Measurements from ENCODE around the gene LRCH1.

LRCH1 gene

GRCh38 chr13:46629811-46630413 lies 76.9 kb downstream of the LRCH1 start:
- no peak for DNase-seq (ENCODE audit: low read depth)
- H3K4me3 ChIP-seq (ENCODE audit: low read depth, low read length) = no peak overlapping the region

DNA sequence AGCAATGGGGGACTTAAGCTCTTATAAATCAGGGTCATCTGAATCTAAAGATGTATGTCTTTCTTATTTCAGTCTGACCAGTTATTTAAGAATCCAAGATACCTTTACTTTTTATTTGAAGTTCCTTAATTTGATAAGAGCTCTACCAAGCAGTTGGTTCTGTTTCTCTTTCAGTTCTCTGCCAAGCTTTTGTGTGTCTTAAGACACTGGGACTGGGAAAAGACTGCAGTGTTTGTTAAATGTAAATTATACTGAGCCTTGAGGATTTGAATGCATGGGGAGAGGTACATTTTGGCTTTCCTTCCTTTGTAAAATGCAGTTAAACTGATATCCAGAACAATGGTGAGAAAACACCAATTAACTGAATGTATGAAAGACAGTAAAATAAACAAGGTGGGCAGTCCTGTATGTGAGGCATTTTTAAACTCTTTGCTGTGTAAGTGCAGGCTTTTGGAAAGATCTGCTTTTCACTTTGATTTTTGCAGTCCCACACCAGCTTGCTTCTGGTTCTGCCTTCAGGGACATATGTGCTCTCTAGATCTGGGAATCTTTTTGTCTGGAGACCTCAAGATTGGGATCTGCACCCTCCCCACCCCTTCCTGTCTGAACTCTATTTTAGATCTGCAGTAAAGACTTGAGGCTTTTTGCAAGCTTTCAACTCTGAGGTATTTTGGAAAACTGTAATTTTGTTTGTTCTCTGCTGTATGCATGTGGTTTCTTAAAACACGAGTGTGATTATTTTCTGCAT lies 77.6 kb downstream of the LRCH1 start:
- H3K4me3 ChIP-seq (ENCODE audit: low read depth, low read length) = no peak overlapping the region
- no peak for TF ChIP-seq CTCF (IDR thresholded peaks at IDR 0.05; ENCODE audit: control insufficient read depth, extremely low read depth, insufficient read depth)
- no peak for DNase-seq (ENCODE audit: low read depth)

More at GRCh38 chr13:46629811-46630413, 76.9 kb downstream of the LRCH1 start:
- no peak for TF ChIP-seq CTCF (IDR thresholded peaks at IDR 0.05; ENCODE audit: control insufficient read depth, extremely low read depth, insufficient read depth)

- no peak overlapping the region for H3K4me3 ChIP-seq (ENCODE audit: low read depth, low read length)
- TF ChIP-seq CTCF (IDR thresholded peaks at IDR 0.05; ENCODE audit: control insufficient read depth, extremely low read depth, insufficient read depth) = no peak
- no peak for DNase-seq (ENCODE audit: low read depth)
These were observed 78.2 kb downstream of the LRCH1 start for GRCh38 chr13:46631179-46631542.

- no peak overlapping the region for H3K4me3 ChIP-seq (ENCODE audit: low read depth, low read length)
- no peak for DNase-seq (ENCODE audit: low read depth)
- TF ChIP-seq CTCF (IDR thresholded peaks at IDR 0.05; ENCODE audit: control insufficient read depth, extremely low read depth, insufficient read depth) = no peak
These were observed 79.2 kb downstream of the LRCH1 start for GRCh38 chr13:46632176-46632575.

- DNase-seq (ENCODE audit: low read depth) = no peak
- H3K4me3 ChIP-seq (ENCODE audit: low read depth, low read length) = no peak overlapping the region
- TF ChIP-seq CTCF (IDR thresholded peaks at IDR 0.05; ENCODE audit: control insufficient read depth, extremely low read depth, insufficient read depth) = no peak
These were observed 80.4 kb downstream of the LRCH1 start for GRCh38 chr13:46633416-46633815.

DNA sequence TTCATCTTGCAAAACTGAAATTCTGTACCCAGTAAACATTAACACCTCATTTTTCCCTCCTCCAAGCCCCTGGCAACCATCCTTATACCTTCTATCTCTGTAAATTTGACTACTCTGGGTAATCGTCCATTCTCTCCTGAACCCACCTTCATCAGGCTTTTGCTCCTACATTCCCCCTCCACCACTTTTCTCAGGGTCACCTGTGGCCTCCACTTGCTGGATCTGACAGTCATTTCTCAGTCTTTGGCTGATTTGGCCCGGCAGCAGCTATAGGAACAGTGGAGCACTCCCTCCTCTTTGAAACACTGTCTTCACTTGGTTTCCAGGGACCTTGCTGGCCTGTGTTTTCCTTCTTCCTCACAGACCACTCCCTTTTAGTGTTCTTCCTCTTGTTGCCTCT lies 83.5 kb downstream of the LRCH1 start:
- no peak for DNase-seq (ENCODE audit: low read depth)
- TF ChIP-seq CTCF (IDR thresholded peaks at IDR 0.05; ENCODE audit: control insufficient read depth, extremely low read depth, insufficient read depth) = no peak
- no peak overlapping the region for H3K4me3 ChIP-seq (ENCODE audit: low read depth, low read length)

DNA sequence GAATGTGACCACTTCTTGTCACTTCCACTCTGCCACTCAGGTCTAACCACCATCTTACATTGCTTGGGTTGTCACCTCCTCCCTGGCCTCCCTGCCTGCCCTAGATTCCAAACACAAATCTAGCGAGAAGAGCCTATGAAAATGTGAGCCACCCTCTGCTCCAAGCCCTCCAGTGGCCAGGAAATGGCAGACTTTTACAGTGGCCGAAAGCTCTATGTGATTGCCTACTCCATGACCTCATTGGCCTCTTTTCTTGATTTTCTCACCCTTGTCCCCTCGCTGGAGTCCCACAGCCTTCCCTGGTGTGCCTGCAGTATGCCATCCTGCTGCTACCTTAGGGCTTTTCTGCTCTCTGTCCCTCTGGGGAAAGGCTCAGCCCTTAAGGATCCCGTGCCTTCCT lies 84.2 kb downstream of the LRCH1 start:
- TF ChIP-seq CTCF (IDR thresholded peaks at IDR 0.05; ENCODE audit: control insufficient read depth, extremely low read depth, insufficient read depth) = no peak

More for the DNA sequence above, 84.2 kb downstream of the LRCH1 start:
- no peak for DNase-seq (ENCODE audit: low read depth)
- no peak overlapping the region for H3K4me3 ChIP-seq (ENCODE audit: low read depth, low read length)

All from LNCaP clone FGC (cell line).